Thyroid gland (tissue), 4 donors: Measurements from ENCODE around the gene TMEM132C. TPM values are rescaled to one million over a fixed set of nuclear protein-coding genes. Genes with fewer than 3 reads are reported as not detected.

ENCODE experiments used
- DNase-seq, 2 donors: peaks; one replicate each; pipeline ENCODE4 v3.0.0-alpha.2; 2019
- H3K27ac ChIP-seq, 3 donors: fragments of 200-600 bp; sonication (generic); 1 replicate in 2 of 3; 2 replicates in 1 of 3; pipeline ENCODE4 v1.5.1; 2016 to 2019; ENCODE audit warnings: mild to moderate bottlenecking in 1 of 3, moderate library complexity in 1 of 3
- H3K27me3 ChIP-seq: fragments of 200-600 bp; sonication (generic); one replicate; pipeline ENCODE4 v1.5.1; 2019
- H3K36me3 ChIP-seq, 2 donors: fragments of 200-600 bp; sonication (generic); one replicate each; pipeline ENCODE4 v1.5.1; 2016 to 2019
- H3K4me1 ChIP-seq, 2 donors: fragments of 200-600 bp; sonication (generic); one replicate each; pipeline ENCODE4 v1.5.1; 2017 to 2019
- H3K4me3 ChIP-seq, 3 donors: fragments of 200-600 bp; sonication (generic); replicated peaks in 1 of 3; 1 replicate in 2 of 3; 2 replicates in 1 of 3; pipeline ENCODE4 v1.5.1; 2016; ENCODE audit warnings: mild to moderate bottlenecking in 1 of 3
- H3K9me3 ChIP-seq: fragments of 200-600 bp; sonication (generic); one replicate; pipeline ENCODE4 v1.5.1; 2017
- POLR2A ChIP-seq, 2 donors: fragments of 450-650 bp; IDR thresholded peaks; one replicate each; pipeline ENCODE4 v1.6.1; 2017; ENCODE audit warnings: antibody characterized with exemption in 2 of 2, mild to moderate bottlenecking in 2 of 2, moderate library complexity in 1 of 2
- WGBS, 2 donors: methylation state at CpG; one replicate each; pipeline ENCODE4 v1.1.5; 2017; 5-methylcytosine and 5-hydroxymethylcytosine counted together
- intact Hi-C: fragments of 100-400 bp; cut with DNase I; formaldehyde crosslinking; loops from one replicate; pipeline ENCODE4 v1.15.1; 2023
- total RNA-seq, 4 donors: library from RNA; depleted of rRNA; stranded (reverse); fragments of >200 nt; gene quantifications; one replicate each; pipeline ENCODE4 v1.2.3, GENCODE V29; 2016
- TF ChIP-seq, protein P1 (sequence below), 6 experiments: fragments of 200-600 bp in 3 of 6; fragments of 450-650 bp in 3 of 6; sonication (generic) in 3 of 6; IDR thresholded peaks; one replicate each; pipeline ENCODE4 v1.5.1; 2016 to 2019; ENCODE audit warnings: antibody characterized with exemption in 6 of 6, mild to moderate bottlenecking in 2 of 6, inconsistent platforms in 1 of 6, moderate library complexity in 1 of 6

Gene TMEM132C
- total RNA-seq, 4 donors from 2014 or later, result 0.27 to 2.5 (median 1.0) TPM

DNA sequence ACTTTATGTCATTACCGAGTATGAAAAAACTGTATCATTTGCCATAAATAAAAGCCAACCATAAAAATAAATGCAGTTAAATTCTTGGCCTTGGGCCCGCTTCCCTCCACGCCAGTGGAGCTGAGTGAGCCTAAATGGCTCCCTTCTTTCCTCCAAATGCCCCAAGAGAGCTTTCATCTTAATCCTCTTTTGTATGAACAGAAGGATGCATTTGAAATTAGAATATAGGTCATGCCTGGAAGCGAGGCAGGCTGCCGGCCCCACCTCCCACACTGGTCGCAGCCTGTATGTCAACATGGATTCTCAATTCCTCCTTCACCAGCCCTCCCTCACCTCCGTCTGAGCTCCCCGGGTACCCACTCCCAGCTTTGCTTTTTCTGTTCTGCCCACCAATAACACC, 311.1 kb downstream of the TMEM132C start:
- DNase-seq, result no peak
- H3K4me3 ChIP-seq, result no peak overlapping the region
- no peaks in the 10 kb centered on the region for H3K27me3 ChIP-seq
- no peaks in the 10 kb centered on the region for H3K4me1 ChIP-seq
- intact Hi-C loops, result no loop called here
- H3K36me3 ChIP-seq, result no peaks in the 10 kb centered on the region
- H3K27ac ChIP-seq, result no peak overlapping the region
- WGBS, 2 donors, result 77 to 85% methylated on average over 8 of the region's 8 CpGs
- TF ChIP-seq, protein P1, sequence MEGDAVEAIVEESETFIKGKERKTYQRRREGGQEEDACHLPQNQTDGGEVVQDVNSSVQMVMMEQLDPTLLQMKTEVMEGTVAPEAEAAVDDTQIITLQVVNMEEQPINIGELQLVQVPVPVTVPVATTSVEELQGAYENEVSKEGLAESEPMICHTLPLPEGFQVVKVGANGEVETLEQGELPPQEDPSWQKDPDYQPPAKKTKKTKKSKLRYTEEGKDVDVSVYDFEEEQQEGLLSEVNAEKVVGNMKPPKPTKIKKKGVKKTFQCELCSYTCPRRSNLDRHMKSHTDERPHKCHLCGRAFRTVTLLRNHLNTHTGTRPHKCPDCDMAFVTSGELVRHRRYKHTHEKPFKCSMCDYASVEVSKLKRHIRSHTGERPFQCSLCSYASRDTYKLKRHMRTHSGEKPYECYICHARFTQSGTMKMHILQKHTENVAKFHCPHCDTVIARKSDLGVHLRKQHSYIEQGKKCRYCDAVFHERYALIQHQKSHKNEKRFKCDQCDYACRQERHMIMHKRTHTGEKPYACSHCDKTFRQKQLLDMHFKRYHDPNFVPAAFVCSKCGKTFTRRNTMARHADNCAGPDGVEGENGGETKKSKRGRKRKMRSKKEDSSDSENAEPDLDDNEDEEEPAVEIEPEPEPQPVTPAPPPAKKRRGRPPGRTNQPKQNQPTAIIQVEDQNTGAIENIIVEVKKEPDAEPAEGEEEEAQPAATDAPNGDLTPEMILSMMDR (IDR thresholded peaks at IDR 0.05), result no peak
- no peak for TF ChIP-seq POLR2A (IDR thresholded peaks at IDR 0.05)
- no peaks in the 10 kb centered on the region for H3K9me3 ChIP-seq

DNA sequence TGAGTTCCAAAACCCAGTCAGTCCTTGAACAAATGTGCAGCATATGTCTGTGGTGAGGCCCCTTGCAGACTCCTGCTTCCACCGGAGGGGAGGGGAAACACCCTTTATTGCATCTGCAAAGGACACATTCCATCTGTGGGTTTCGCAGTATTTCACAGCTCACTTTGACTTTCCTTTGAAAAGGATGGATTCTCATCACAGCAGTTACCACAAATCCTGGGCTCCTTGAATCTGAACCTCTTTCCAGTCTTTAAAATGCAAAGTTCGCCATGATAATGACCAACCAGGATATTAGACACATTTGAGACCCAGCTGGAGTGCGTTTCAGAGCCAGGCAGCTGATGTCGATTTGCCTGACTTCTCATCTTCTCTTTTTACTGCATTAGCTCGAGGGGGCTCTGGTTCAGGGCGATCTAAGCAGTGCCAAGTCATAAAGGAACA, 314.4 kb downstream of the TMEM132C start:
- Histone ChIP-seq H3K9me3 (no peaks in the 10 kb centered on the region), H3K36me3 (no peaks in the 10 kb centered on the region), H3K27me3 (no peaks in the 10 kb centered on the region), H3K27ac (no peak overlapping the region), H3K4me3 (no peak overlapping the region), H3K4me1 (no peaks in the 10 kb centered on the region)
- WGBS, 2 donors, result 46 to 48% methylated on average over 7 of the region's 7 CpGs
- TF ChIP-seq, protein P1 (IDR thresholded peaks at IDR 0.05), result no peak
- TF ChIP-seq POLR2A (IDR thresholded peaks at IDR 0.05), result no peak
- no peak for DNase-seq
- intact Hi-C loops, result no loop called here

DNA sequence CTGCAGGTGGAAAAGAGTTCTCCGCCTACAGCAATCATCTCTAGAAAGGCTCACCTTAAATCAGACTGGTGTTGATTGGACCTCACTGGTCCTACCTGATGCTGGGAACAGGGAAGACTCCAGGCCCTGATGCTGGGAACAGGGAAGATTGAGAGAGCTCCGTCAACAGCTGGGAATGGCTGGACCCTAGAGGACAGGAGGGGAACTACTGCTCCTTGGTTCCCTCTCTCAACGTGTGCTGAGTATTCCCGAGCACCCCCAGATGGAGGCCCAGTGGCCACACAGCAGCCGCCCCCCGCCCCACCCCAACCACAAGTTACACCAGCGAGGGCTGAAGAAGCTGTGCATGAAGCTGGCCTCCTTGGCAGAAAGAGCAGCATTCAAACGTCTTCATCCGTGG, 316.5 kb downstream of the TMEM132C start:
- no peak for DNase-seq
- Histone ChIP-seq H3K4me1 (no peaks in the 10 kb centered on the region), H3K27ac (no peak overlapping the region), H3K27me3 (no peaks in the 10 kb centered on the region), H3K4me3 (no peak overlapping the region), H3K36me3 (no peaks in the 10 kb centered on the region), H3K9me3 (no peaks in the 10 kb centered on the region)
- TF ChIP-seq, protein P1 (IDR thresholded peaks at IDR 0.05), result no peak
- TF ChIP-seq POLR2A (IDR thresholded peaks at IDR 0.05), result no peak
- 40 to 57% methylated on average over 9 of the region's 9 CpGs for WGBS, 2 donors
- intact Hi-C loops, result no loop called here

DNA sequence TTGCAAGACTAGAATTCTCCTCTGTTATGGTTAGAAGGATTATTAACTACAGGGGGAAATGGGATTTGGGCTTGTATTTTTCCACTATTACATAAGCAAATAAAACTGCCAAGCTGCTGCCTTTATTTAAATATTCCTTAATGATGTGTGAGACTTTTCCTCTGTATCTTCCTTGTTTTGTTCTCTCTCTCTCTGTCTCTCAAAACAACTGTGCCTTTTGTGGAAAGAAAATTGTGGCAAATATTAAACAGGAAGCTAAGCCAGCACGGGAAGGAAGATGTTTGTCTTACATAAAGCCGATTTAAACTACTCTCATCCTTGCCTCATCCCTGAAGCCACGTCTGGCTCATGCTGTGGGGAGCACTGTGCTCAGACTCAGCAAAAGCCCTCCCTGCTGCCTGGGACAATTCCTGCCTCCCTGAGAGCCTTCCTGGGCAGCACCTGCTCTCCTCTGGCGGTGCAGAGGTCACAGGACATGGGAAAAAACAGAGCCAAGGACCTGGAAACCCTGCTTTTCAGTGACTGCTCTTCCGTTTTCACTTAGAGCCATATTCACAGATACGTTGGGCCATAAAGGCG, 319.6 kb downstream of the TMEM132C start:
- H3K4me1 ChIP-seq, result no peaks in the 10 kb centered on the region
- DNase-seq, result no peak
- intact Hi-C loops, result no loop called here
- no peaks in the 10 kb centered on the region for H3K9me3 ChIP-seq
- no peaks in the 10 kb centered on the region for H3K27me3 ChIP-seq
- no peaks in the 10 kb centered on the region for H3K36me3 ChIP-seq
- no peak overlapping the region for H3K27ac ChIP-seq
- WGBS, 2 donors, result 38 to 47% methylated on average over 6 to 7 of the region's 7 CpGs
- H3K4me3 ChIP-seq, result no peak overlapping the region
- TF ChIP-seq, protein P1 (IDR thresholded peaks at IDR 0.05), result no peak

DNA sequence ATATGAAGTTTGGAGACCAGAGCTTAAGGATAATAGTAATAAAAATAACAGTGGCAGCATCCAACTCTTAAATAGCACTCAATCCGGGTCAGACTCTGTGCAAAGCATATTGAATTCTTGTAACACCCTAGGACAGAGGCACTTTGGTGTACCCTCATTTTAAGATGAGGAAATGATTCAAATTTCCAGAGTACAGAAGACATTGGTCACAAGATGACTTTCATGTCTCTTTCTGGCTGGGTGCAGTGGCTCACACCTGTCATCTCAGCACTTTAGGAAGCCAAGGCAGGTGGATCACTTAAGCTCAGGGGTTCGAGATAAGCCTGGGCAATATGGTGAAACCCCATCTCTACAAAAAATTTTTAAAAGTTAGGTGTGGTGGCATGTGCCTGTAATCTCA, 320.9 kb downstream of the TMEM132C start:
- Histone ChIP-seq H3K36me3 (no peaks in the 10 kb centered on the region), H3K4me3 (no peak overlapping the region), H3K4me1 (no peaks in the 10 kb centered on the region), H3K27me3 (no peaks in the 10 kb centered on the region), H3K9me3 (no peaks in the 10 kb centered on the region), H3K27ac (no peak overlapping the region)
- DNase-seq, result no peak
- TF ChIP-seq, protein P1 (IDR thresholded peaks at IDR 0.05), result no peak
- TF ChIP-seq POLR2A (IDR thresholded peaks at IDR 0.05), result no peak
- WGBS, 2 donors, result 69 to 73% methylated on average over 2 of the region's 2 CpGs
- intact Hi-C loops, result no loop called here
